Fibroblast of skin of left quadriceps (primary cell): ENCODE data around the gene JADE2.
A peak's percentile ranks its signal among the peaks of the same experiment; 100 is the strongest.

Experiments used
- DNase-seq, 2 experiments: peaks; one replicate each; pipeline ENCODE4 v3.0.0-alpha.2; 2013; ENCODE audit warnings: low read depth in 2 of 2

The JADE2 gene

GRCh38 chr5:134530301-134531077 lies 5.0 kb downstream of the JADE2 start:
- no peak for DNase-seq

- no peak for DNase-seq
These were observed 7.8 kb downstream of the JADE2 start for GRCh38 chr5:134533115-134533815.

- no peak for DNase-seq
These were observed 8.7 kb downstream of the JADE2 start for GRCh38 chr5:134534058-134534725.

GRCh38 chr5:134534726-134535110 lies 9.2 kb downstream of the JADE2 start:
- DNase-seq: no peak

GRCh38 chr5:134536876-134537275 lies 11.4 kb downstream of the JADE2 start:
- no peak for DNase-seq

GRCh38 chr5:134537297-134537696 lies 11.8 kb downstream of the JADE2 start:
- no peak for DNase-seq

GRCh38 chr5:134538296-134538695 lies 12.8 kb downstream of the JADE2 start:
- no peak for DNase-seq

- DNase-seq: no peak
These were observed 14.3 kb downstream of the JADE2 start for GRCh38 chr5:134539732-134540131.

- DNase-seq: no peak
These were observed 15.6 kb downstream of the JADE2 start for GRCh38 chr5:134540747-134541733.

GRCh38 chr5:134541736-134542376 lies 16.4 kb downstream of the JADE2 start:
- no peak for DNase-seq

- DNase-seq: no peak
These were observed 18.5 kb downstream of the JADE2 start for GRCh38 chr5:134543820-134544614.

- DNase-seq: peak; percentile 36 to 40
These were observed 19.8 kb downstream of the JADE2 start for GRCh38 chr5:134545070-134545868.

GRCh38 chr5:134547066-134547465 lies 21.6 kb downstream of the JADE2 start:
- no peak for DNase-seq

GRCh38 chr5:134547579-134547978 lies 22.1 kb downstream of the JADE2 start:
- no peak for DNase-seq

GRCh38 chr5:134547999-134548658 lies 22.7 kb downstream of the JADE2 start:
- DNase-seq: no peak

GRCh38 chr5:134549714-134550113 lies 24.2 kb downstream of the JADE2 start:
- no peak for DNase-seq

- no peak for DNase-seq
These were observed 25.1 kb downstream of the JADE2 start for GRCh38 chr5:134550271-134551214.

- no peak for DNase-seq
These were observed 26.4 kb downstream of the JADE2 start for GRCh38 chr5:134551901-134552300.
